SIG-M5 (cell line): Measurements from ENCODE around the gene FAM43A.

Experiments
- DNase-seq: peaks from one replicate; lab custom pipeline; 2025; lab: John Stamatoyannopoulos, UW

The FAM43A gene

DNA sequence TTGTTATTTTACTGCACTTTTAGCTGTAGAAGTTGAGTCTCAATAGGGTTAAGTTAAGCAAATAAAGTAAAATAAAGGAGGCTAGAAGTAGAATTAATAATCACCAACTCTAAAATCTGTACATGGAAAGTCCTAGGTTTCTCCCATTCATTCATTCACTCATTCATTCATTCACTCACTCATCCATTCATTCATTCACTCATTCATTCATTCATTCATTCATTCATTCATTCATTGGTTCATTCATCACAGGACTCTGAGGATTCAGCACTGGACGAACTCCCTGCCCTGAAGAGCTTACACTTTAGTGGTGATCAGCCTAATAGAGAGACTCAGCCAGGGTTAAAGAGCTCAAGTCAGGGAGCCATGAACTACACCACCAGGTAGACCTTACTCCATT, 9.2 kb upstream of the FAM43A start:
- no peak for DNase-seq

DNA sequence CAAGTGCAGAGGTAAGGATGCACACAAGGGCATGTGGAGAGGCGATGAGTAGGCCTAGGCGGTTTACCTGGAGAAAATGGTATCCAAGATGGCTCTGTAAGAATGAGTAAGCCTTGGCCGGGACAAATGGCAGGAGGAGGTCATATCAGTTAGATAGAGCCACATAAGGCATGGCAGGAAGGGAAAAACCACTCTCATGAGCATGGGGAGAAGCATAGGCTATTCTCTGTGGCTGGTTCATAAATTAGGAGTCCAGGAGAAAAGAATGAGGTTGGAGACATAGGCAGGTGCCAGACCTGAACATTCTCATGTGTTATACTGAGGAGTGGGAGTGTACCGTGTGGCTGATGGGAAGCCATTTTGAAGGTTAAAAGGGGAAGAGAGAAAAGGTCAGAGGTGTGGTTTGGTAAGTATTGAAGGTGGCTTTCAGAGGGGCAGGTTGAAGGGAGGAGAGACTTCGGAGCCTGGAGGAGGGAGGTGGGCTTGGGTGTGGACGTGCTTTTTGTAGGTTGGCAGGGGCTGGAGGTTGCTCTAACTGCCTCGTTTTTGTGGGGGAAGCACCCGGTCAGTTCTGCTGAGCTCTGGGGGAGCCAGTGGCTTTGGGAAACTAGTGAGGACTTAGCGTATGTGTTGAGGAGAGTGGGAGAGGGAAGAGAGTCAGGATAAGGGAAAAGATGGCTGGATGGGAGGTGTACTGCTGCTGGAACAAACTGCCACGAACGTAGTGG, 4.6 kb upstream of the FAM43A start:
- DNase-seq: no peak

GRCh38 chr3:194682189-194682693, 3.4 kb upstream of the FAM43A start:
- DNase-seq: no peak

GRCh38 chr3:194682694-194683310, 2.9 kb upstream of the FAM43A start:
- peak; percentile 33 for DNase-seq

DNA sequence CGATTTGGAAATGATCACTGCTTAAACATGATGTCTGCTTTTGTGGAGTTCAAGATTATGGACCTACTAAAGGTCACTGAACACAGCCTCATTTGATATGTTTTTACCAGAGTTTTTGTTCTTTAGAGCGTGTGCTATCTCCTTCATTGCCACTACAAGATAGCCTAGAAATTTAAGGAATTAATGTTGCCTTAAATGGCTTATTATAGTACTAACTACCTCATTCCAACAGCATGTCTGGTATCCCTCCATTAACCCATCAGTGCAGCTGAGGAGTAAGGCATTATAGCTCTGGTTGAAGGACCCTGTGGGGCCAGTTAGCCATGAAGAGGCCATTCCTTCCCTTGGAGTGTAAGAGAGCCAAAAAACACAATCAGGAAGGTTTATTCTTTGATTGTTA, 2.3 kb upstream of the FAM43A start:
- DNase-seq: no peak

GRCh38 chr3:194685065-194685717, 492 bp upstream of the FAM43A start:
- DNase-seq: no peak

DNA sequence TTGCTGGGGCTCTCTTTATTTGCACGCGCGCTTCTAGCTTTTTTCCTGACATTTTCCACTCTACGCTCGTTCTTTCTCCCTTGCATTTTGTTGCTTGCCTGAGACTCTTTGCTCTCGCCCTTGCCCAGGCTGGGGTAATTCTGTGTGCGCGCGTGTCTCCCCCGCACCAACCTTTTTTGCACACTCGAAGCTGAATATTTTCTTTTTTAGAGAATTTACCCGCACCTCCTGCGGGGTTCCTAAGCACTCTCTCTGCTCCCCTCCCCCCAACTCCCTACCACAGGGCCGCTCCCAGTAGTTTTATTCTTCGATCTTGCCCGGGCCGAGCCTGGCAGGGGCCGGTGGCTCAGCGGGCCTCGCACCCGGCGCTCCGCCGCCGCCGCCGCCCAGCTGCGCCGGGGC, 732 bp downstream of the FAM43A start:
- no peak for DNase-seq

- no peak for DNase-seq
Measured at GRCh38 chr3:194686816-194687637, 1.3 kb downstream of the FAM43A start.

GRCh38 chr3:194687638-194688199, 2.0 kb downstream of the FAM43A start:
- DNase-seq: no peak

DNA sequence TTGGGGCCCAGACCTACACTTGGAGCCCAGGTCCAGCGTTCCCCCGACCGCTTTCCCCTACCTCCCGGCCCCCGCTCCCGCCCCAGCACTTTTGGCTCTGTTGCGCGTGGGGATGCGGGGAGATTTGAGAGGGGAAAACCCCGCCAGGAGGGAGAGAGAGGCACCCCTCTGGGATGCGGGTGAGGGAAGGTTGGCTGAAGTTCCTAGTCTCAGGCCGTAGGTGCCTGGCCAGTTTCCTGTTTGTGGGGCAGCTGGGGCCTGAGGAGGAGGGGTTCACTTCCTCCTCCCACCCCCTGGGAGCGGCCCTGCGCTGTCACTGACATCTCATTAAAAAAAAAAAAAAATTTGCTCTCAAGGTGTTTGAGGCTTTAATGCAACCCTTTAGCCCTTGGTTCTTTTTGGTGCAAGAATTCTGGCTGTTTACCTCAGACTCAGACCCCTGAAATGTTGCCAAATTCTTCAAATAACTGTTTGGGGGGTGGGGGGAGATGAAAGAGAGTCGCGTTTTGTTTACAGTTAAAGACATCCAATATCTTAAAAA, 2.6 kb downstream of the FAM43A start:
- DNase-seq: no peak

- no peak for DNase-seq
Measured at GRCh38 chr3:194688946-194689345, 3.3 kb downstream of the FAM43A start.

DNA sequence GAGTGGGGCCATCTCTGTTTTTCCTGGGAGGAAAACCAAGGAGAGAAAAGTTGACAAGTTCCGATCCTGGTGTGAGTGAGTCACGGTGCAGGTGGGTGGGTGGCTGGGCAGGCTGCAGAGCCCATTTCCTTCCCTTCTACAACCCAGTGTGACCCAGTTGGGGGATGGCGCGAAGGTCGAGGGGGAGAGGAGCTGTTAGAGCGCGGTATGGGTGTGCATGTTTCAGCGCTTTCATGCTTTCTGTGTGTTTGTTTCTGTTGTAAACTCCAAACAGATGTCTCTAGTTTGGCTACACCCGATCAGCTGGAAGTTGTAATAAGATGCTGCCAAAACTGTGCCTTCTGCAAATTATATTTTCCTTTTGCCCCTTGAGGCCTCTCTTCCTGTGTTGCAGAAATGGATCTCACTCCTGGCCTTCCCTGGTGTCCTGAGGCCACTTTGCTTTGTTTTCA, 3.8 kb downstream of the FAM43A start:
- DNase-seq: no peak

- no peak for DNase-seq
Measured at GRCh38 chr3:194690501-194691372, 5.1 kb downstream of the FAM43A start.

GRCh38 chr3:194691481-194692283, 6.0 kb downstream of the FAM43A start:
- DNase-seq: no peak

DNA sequence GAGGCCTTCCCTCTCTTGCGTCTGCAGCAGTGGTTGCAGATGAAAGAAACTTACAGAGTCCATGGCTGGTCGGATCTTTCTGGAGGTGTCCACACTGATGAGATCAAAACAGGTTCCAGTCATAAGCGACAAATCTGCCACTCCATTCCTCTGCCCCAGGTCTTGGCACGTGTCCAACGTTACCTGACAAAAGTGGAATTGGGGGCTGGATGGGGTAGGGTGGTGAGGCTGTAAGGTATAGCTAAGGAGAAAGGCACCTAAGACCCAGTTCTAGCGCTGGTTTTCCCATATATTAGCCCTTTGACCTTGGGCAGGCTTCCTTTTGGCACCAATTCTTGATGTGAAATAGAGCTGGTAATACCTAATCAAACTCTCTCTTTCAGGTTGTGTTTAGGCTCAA, 11.0 kb downstream of the FAM43A start:
- no peak for DNase-seq

GRCh38 chr3:194702545-194702944, 16.9 kb downstream of the FAM43A start:
- DNase-seq: no peak

- no peak for DNase-seq
Measured at GRCh38 chr3:194705227-194705626, 19.5 kb downstream of the FAM43A start.

GRCh38 chr3:194705761-194706160, 20.1 kb downstream of the FAM43A start:
- no peak for DNase-seq

- no peak for DNase-seq
Measured at GRCh38 chr3:194707147-194707540, 21.5 kb downstream of the FAM43A start.

DNA sequence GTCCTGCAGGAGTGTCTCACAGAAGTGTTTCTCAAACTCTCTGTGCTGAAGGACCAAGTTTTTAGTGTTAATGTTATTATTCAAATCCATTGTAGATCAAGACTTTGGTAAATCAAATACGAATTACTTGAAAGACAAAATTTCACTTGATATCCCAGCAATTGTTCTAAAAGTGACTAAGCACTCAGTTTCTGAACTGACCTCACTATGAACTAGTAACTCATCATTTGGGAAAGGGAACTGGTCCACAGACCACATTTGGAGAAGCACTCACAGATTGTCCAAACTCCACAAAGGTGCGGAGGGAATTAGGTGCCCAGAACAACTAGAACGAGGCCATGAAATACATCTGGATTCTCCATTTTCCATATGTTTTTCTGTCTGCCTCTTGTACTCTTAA, 25.6 kb downstream of the FAM43A start:
- no peak for DNase-seq
